GM18909 (cell line): ENCODE data around the gene RIC8B.

ENCODE experiments used
- ATAC-seq: cut with Tn5 transposase; IDR thresholded peaks from one replicate; pipeline ENCODE4 v1.9.1; 2021; ENCODE audit warnings: mild to moderate bottlenecking; ENCODE audit not compliant: unreplicated experiment, poor library complexity

RIC8B gene

DNA sequence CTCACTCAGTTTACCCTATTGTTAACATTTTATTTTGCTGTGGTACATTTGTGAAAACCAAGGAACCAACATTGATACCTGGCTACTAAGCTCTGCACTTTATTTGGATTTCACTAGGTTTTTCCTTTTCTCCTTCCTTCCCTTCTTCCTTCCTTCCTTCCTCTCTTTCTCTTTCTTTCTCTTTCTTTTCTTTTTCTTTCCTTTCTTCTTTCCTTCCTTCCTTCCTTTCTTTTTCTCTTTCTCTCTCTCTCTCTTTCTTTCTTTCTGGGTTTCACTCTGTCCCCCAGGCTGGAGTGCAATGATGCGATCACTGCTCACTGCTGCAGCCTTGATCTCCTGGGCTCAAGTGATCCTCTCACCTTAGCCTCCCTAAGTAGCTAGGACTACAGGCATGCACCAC, 152.2 kb downstream of the RIC8B start:
- ATAC-seq = no peak

DNA sequence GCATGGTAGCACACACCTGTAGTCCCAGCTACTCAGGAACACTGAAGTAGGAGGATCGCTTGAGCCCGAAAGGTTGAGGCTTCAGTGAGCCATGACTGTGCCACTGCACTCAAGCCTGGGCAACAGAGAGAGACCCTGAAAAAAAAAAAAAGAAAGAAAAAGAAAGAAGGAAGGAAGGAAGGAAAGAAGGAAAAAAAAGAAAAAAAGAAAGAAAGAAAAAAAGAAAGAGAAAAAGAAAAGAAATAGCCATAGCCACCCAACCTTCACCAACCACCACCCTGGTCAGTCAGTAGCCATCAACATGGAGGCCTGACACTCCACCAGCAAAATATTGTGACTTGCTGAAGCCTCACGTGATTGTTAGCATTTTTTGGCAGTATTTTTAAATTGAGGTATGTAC, 159.8 kb downstream of the RIC8B start:
- ATAC-seq = no peak
